Fibroblast of the conjunctiva (primary cell): Measurements from ENCODE around the gene FBXL16.

ENCODE experiments used
- DNase-seq: peaks from one replicate; pipeline ENCODE4 v3.0.0-alpha.2; 2010; ENCODE audit warnings: low read depth

The FBXL16 gene

GRCh38 chr16:689175-689897, 16.3 kb downstream of the FBXL16 start:
- DNase-seq = no peak

DNA sequence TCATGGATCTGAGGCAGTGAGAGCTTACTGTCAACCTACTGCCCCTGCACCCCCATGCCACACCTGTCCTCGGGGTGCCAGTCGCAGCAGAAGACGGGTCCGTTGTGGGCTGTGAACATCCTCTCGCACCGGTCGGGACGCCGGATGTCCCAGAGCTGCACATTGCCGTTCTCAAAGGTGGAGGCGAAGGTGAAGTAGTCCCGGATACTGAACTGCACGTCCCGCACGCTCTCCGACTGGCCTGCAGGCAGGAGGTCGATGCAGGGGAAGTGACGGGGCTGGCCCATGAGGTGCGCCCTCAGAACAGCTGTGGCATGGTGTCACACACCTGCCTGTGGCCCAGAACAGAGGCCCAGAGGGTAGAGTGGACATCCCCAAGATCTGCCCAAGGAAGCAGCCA, 18.1 kb downstream of the FBXL16 start:
- no peak for DNase-seq

- DNase-seq = no peak
These were observed 18.9 kb downstream of the FBXL16 start for GRCh38 chr16:686459-687260.

- no peak for DNase-seq
These were observed 19.6 kb downstream of the FBXL16 start for GRCh38 chr16:685967-686366.

- DNase-seq = no peak
These were observed 20.5 kb downstream of the FBXL16 start for GRCh38 chr16:684961-685696.

DNA sequence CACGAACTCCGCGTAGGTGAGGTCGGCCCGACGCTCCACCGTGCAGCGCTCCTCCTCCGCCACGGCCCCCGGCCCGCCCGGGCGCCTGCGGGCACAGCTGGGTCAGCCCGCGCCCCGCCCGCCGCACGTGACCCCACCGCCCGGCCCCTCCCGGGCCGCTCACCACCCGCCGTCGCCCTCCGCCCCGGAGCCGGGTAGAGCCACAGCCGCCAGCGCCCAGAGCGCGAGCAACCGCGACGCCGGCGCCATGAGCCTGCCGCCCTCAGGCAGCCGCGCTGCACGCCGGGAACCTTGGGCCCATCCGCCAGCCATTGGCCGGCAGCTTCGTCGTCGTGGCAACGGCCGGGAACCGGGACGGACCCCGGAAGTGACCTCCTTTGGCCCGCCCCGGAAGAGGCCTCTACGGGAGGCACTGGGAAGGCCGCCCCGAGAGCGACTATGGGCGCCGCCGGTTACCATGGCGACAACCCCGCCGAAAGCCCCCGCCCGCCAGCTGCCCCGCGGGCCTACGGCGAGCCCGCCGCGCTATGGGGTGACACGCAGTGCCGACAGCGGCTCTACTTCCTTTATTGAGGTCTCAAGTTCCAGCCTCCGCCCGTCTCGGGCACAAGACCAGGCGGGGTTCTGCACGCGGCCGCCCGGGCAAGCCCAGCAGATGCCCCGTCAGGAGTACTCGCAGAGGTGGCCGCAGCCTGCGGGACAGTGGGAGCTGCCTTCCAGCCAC, 21.4 kb downstream of the FBXL16 start, which contains the start of gene JMJD8:
Gene JMJD8, minus strand, starts transcription at position 264 of the 724 bp plus-strand sequence. Its CDS starts 15 bp downstream, at position 249.
- peak; percentile 90 for DNase-seq

GRCh38 chr16:683396-684070, 22.1 kb downstream of the FBXL16 start:
- no peak for DNase-seq

DNA sequence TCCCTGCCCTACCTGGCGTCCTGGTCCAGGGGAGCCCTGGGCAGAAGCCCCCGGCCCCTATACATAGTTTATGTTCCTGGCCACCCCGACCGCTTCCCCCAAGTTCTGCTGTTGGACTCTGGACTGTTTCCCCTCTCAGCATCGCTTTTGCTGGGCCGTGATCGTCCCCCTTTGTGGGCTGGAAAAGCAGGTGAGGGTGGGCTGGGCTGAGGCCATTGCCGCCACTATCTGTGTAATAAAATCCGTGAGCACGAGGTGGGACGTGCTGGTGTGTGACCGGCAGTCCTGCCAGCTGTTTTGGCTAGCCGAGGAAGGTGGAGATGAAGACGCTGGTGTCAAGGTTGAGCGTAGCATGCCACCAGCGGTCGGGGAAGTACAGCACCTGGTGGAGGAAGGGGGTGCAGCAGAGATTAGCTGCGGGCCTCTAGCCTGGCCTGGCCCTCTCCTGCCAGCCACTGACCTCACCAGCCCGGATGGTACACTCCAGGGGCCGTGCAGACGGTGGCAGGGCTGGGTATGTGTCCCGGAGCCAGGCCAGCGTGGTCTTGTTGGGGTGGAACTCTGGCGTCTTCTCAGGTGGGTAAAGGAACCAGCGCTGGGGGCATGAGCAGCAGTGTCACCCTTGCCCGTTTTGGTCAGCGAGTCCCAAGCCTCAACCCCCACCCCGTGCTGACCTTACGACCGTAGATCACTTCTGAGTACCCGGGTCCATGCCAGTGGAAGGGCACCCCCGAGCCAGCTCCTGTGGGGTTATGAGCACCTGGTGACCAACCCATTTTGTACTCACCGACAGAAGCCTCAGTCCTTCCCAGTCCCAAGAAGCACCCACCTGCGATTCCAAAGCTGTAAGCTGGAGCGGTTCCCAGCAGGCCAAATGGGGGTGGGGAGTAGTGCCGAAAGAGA, 22.9 kb downstream of the FBXL16 start:
- no peak for DNase-seq

DNA sequence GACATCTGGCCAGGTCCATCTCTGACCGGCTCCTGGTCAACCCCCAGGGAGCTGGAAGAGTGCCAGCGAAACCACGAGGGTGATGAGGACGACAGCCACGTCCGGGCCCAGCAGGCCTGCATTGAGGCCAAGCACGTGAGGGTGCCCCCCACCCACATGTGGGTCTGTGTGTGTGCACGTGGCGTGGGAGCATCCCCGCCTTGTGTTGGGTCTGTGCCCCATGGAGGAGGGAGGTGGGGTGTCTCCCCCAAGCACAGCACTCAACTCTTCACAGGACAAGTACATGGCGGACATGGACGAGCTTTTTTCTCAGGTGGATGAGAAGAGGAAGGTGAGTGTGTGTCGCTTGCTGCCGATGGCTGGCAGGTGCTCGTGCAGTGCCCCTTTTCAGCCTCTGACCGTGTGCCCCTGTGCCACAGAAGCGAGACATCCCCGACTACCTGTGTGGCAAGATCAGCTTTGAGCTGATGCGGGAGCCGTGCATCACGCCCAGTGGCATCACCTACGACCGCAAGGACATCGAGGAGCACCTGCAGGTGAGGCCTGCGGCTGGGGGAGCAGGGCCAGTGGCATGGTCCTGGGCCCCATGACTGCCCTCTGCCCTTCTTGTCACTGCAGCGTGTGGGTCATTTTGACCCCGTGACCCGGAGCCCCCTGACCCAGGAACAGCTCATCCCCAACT, 23.7 kb downstream of the FBXL16 start:
- no peak for DNase-seq

GRCh38 chr16:680967-681745, 24.4 kb downstream of the FBXL16 start:
- peak; percentile 31 for DNase-seq

DNA sequence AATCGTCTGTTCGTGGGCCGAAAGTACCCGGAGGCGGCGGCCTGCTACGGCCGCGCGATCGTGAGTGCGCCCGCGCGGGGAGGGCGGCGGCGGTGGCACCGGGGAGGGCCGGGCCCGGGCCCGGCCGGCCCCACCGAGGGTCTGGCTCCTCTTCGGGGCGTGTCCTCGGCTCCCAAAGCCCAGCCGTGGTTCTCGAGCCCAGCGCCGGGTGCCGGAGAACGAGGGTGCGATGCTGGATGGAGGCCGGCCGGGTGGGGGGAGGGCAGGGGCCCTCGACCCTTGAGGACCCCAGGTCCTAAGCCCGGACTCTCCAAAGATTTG, 25.0 kb downstream of the FBXL16 start:
- DNase-seq = no peak

DNA sequence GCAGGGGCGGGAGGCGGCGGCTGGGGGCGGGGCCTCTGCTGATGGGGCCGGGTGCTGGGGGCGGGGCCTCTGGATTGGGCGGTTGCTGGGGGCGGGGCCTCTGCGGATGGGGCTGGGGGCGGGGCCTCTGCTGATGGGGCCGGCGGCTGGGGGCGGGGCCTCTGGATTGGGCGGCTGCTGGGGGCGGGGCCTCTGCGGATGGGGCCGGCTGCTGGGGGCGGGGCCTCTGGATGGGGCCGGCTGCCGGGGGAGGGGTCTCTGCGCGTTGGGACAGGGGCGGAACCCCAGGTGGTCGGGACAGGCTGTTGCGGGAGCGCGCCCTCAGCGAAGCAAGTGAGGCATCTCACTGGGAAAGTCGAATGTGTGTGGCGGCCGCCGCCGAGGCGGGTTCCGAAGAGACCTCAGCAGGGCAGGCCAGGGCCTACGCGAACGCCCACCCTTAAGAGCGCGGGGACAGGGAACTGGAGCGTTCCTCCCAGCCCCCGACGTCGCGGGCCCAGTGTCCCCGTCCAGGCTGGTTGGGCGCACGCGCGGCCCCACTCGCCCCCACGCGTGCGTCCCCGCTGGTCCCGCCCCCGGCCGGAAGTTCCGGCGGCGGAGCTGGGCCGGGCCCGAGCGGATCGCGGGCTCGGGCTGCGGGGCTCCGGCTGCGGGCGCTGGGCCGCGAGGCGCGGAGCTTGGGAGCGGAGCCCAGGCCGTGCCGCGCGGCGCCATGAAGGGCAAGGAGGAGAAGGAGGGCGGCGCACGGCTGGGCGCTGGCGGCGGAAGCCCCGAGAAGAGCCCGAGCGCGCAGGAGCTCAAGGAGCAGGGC, 25.6 kb downstream of the FBXL16 start, which contains the start of gene STUB1:
Gene STUB1, plus strand, starts transcription at position 597 of the 811 bp plus-strand sequence. Its CDS starts 116 bp downstream, at position 713.
- DNase-seq = peak; percentile 60

GRCh38 chr16:678858-679813, 26.5 kb downstream of the FBXL16 start:
- no peak for DNase-seq

GRCh38 chr16:678209-678857, 27.3 kb downstream of the FBXL16 start:
- DNase-seq = no peak

DNA sequence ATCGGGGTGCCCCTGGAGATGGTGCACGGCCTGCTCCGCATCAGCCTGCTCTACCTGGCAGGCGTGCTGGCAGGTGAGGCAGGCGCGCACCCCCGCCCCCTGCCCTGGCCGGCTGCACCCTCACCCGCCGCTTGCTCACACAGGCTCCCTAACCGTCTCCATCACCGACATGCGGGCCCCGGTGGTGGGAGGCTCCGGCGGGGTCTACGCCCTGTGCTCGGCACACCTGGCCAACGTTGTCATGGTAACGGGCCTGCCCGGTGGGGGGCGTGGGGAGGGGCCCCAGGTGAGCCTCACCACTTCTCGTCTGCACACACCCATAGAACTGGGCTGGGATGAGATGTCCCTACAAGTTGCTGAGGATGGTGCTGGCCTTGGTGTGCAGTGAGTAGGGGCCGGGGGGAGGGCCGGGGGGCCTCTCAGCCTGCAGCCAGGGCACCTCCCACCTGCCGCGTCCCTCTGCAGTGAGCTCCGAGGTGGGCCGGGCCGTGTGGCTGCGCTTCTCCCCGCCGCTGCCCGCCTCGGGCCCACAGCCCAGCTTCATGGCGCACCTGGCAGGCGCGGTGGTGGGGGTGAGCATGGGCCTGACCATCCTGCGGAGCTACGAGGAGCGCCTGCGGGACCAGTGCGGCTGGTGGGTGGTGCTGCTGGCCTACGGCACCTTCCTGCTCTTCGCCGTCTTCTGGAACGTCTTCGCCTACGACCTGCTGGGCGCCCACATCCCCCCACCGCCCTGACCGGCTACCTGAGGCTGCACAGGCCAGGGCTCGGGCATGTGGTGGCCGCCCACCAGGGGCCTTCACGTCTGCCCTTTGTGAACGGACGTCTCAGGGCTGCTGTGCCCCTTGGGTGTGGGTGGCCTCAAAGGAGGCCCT, 28.0 kb downstream of the FBXL16 start:
- DNase-seq = no peak
